ENCODE measurements around the gene ANKS1B. TPM values are rescaled to one million over a fixed set of nuclear protein-coding genes. Genes with fewer than 3 reads are reported as not detected.
A peak's percentile ranks its signal among the peaks of the same experiment; 100 is the strongest.

Gene ANKS1B
- total RNA-seq, 1 experiment from 2014 or later: 15.1 TPM

GRCh38 chr12:99137124-99137855 is 847.4 kb downstream of the ANKS1B start:
- DNase-seq (ENCODE audit: low read depth, low spot score): peak; percentile 17
- in situ Hi-C loops (cut with HindIII; ENCODE audit: low pct_unique_long_range_greater_than_20kb, low sequenced_read_pairs): no loop called here

GRCh38 chr12:99136516-99136915 is 848.2 kb downstream of the ANKS1B start:
- DNase-seq (ENCODE audit: low read depth, low spot score): no peak
- in situ Hi-C loops (cut with HindIII; ENCODE audit: low pct_unique_long_range_greater_than_20kb, low sequenced_read_pairs): no loop called here

- DNase-seq (ENCODE audit: low read depth, low spot score): peak; percentile 81
- in situ Hi-C loops (cut with HindIII; ENCODE audit: low pct_unique_long_range_greater_than_20kb, low sequenced_read_pairs): no loop called here
Measured at GRCh38 chr12:99135376-99135775, 849.4 kb downstream of the ANKS1B start.

GRCh38 chr12:99133401-99133800 is 851.3 kb downstream of the ANKS1B start:
- no peak for DNase-seq (ENCODE audit: low read depth, low spot score)
- in situ Hi-C loops (cut with HindIII; ENCODE audit: low pct_unique_long_range_greater_than_20kb, low sequenced_read_pairs): no loop called here

- in situ Hi-C loops (cut with HindIII; ENCODE audit: low pct_unique_long_range_greater_than_20kb, low sequenced_read_pairs): no loop called here
- no peak for DNase-seq (ENCODE audit: low read depth, low spot score)
Measured at GRCh38 chr12:99131751-99132199, 853.0 kb downstream of the ANKS1B start.

GRCh38 chr12:99130808-99131553 is 853.8 kb downstream of the ANKS1B start:
- no peak for DNase-seq (ENCODE audit: low read depth, low spot score)
- in situ Hi-C loops (cut with HindIII; ENCODE audit: low pct_unique_long_range_greater_than_20kb, low sequenced_read_pairs): no loop called here

- DNase-seq (ENCODE audit: low read depth, low spot score): peak; percentile 63
- in situ Hi-C loops (cut with HindIII; ENCODE audit: low pct_unique_long_range_greater_than_20kb, low sequenced_read_pairs): no loop called here
Measured at GRCh38 chr12:99128246-99128802, 856.4 kb downstream of the ANKS1B start.

- no peak for DNase-seq (ENCODE audit: low read depth, low spot score)
- in situ Hi-C loops (cut with HindIII; ENCODE audit: low pct_unique_long_range_greater_than_20kb, low sequenced_read_pairs): no loop called here
Measured at GRCh38 chr12:99122959-99123358, 861.8 kb downstream of the ANKS1B start.

- in situ Hi-C loops (cut with HindIII; ENCODE audit: low pct_unique_long_range_greater_than_20kb, low sequenced_read_pairs): no loop called here
- DNase-seq (ENCODE audit: low read depth, low spot score): no peak
Measured at GRCh38 chr12:99122496-99122895, 862.2 kb downstream of the ANKS1B start.

- DNase-seq (ENCODE audit: low read depth, low spot score): peak; percentile 86
- in situ Hi-C loops (cut with HindIII; ENCODE audit: low pct_unique_long_range_greater_than_20kb, low sequenced_read_pairs): no loop called here
Measured at GRCh38 chr12:99121546-99121945, 863.2 kb downstream of the ANKS1B start.

- in situ Hi-C loops (cut with HindIII; ENCODE audit: low pct_unique_long_range_greater_than_20kb, low sequenced_read_pairs): no loop called here
- no peak for DNase-seq (ENCODE audit: low read depth, low spot score)
Measured at GRCh38 chr12:99119943-99120342, 864.8 kb downstream of the ANKS1B start.

- in situ Hi-C loops (cut with HindIII; ENCODE audit: low pct_unique_long_range_greater_than_20kb, low sequenced_read_pairs): no loop called here
- no peak for DNase-seq (ENCODE audit: low read depth, low spot score)
Measured at GRCh38 chr12:99119449-99119848, 865.3 kb downstream of the ANKS1B start.

GRCh38 chr12:99111600-99111999 is 873.1 kb downstream of the ANKS1B start:
- in situ Hi-C loops (cut with HindIII; ENCODE audit: low pct_unique_long_range_greater_than_20kb, low sequenced_read_pairs): no loop called here
- no peak for DNase-seq (ENCODE audit: low read depth, low spot score)

- no peak for DNase-seq (ENCODE audit: low read depth, low spot score)
- in situ Hi-C loops (cut with HindIII; ENCODE audit: low pct_unique_long_range_greater_than_20kb, low sequenced_read_pairs): no loop called here
Measured at GRCh38 chr12:99110868-99111267, 873.9 kb downstream of the ANKS1B start.

- DNase-seq (ENCODE audit: low read depth, low spot score): no peak
- in situ Hi-C loops (cut with HindIII; ENCODE audit: low pct_unique_long_range_greater_than_20kb, low sequenced_read_pairs): no loop called here
Measured at GRCh38 chr12:99110212-99110611, 874.5 kb downstream of the ANKS1B start.

GRCh38 chr12:99108924-99109323 is 875.8 kb downstream of the ANKS1B start:
- in situ Hi-C loops (cut with HindIII; ENCODE audit: low pct_unique_long_range_greater_than_20kb, low sequenced_read_pairs): no loop called here
- DNase-seq (ENCODE audit: low read depth, low spot score): no peak

- DNase-seq (ENCODE audit: low read depth, low spot score): no peak
- in situ Hi-C loops (cut with HindIII; ENCODE audit: low pct_unique_long_range_greater_than_20kb, low sequenced_read_pairs): no loop called here
Measured at GRCh38 chr12:99099786-99100185, 885.0 kb downstream of the ANKS1B start.

GRCh38 chr12:99097171-99097570 is 887.6 kb downstream of the ANKS1B start:
- in situ Hi-C loops (cut with HindIII; ENCODE audit: low pct_unique_long_range_greater_than_20kb, low sequenced_read_pairs): no loop called here
- DNase-seq (ENCODE audit: low read depth, low spot score): no peak

- in situ Hi-C loops (cut with HindIII; ENCODE audit: low pct_unique_long_range_greater_than_20kb, low sequenced_read_pairs): no loop called here
- no peak for DNase-seq (ENCODE audit: low read depth, low spot score)
Measured at GRCh38 chr12:99093166-99093565, 891.6 kb downstream of the ANKS1B start.

Data from SK-MEL-5 (cell line).